Activated CD4-positive, alpha-beta T cell treated with anti-CD3 and anti-CD28 coated beads for 48 hours (primary cell): ENCODE data around the gene EML4.
"Not testable (repeated sequence)": the region's sequence is repeated elsewhere in the genome, so short reads cannot be mapped to it uniquely, and the experiment has no call there.

Experiments
- DNase-seq: peaks from one replicate; pipeline ENCODE4 v3.0.0-alpha.2; 2020

Gene EML4

DNA sequence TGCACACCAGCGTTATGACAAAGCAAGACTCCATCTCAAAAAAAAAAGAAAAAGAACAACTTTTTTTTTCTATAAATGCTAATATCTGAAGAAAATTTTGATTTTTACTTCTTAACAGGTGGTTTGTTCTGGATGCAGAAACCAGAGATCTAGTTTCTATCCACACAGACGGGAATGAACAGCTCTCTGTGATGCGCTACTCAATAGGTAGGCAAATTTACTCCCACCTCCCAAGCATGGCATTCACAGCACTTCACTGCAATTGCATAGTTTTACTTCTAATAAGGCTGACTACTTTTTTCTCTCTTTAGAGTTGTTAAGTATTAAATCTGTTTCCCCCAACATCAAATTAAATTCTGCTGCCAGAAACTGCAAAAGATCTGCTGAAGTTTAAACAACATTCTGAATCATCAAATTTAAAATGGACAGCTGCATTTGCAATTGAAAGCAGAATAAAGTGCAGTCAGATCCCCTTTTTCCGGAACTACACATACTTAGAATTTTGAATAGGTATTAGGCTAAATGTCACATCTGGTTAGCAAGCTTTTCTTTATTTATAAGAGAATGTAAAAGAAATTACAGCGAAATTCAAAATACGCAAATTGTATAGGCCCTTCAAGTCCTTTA lies 146.8 kb downstream of the EML4 start:
- no peak for DNase-seq

DNA sequence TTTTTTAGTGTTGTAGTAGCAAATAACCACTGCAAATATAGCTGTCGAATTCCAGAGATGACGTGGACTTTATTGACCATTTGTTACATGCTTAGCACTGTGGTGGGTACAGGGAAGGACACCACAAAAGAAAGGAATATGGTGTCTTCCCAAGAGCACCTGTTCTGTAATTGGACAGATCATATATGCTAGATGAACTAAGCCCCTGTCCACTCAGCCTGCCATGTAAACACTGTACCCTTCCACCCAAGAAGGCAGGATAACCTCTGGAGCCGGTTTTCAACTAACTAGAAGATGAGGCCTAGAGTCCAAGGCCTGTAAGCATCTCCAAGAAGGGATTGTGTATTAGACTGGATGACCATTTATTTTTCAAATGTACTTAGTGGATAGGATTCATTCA lies 147.8 kb downstream of the EML4 start:
- no peak for DNase-seq

DNA sequence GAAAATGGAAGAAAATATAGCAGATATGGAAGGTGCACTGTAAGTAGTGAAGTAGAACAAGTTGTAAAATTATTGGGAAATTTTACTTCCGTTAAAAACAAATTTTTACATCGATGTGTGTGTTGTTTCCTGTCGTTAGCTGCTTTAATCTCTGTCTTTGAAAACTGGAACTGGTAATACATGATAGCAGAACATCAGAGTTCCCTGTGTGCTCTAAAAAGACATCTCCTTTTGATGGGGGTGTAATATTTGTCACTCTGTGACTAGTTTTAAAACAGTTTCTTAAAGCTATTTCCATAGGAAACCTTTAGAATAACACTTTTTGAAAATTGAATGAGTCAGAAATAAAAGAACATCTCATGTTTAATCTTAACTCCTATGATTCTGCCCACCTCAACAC lies 148.3 kb downstream of the EML4 start:
- DNase-seq, result no peak

DNA sequence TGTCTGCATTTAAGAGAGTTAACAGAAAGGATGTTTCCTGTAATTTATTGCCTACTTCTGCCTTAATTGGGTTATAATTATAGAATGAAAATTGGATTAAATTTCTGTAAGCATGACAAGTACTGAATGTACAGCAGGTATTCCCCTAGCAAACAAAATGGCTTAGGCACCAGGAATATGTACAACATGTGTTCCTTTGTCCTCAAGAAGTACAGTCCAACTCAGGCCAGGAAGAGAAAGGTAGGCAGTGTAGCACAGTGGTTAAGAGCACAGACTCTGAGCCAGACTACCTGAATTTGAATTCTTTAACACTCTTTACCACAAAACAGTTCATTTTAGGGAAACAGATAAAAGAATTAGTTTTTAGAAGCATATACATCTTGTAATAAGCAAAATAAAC lies 148.8 kb downstream of the EML4 start:
- no peak for DNase-seq

DNA sequence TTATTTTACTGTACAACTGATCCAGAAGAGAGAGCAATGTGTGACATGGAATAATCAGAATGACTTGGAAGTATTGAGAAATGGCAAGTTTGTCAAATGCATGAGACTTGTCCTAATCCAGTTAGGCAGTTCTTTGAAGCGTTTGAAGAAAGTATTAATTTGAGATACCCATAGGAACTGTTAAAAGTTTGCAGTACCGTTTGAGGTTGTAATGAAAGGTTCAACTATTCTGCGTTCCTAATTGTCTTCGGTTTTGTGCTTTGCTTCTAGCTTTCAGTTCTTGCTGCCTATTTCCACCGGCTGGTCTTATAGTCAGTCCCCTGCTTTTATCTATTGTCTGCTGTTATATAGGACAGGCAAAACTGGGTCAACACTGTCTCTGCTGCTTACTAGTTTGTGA lies 150.1 kb downstream of the EML4 start:
- DNase-seq, result no peak

DNA sequence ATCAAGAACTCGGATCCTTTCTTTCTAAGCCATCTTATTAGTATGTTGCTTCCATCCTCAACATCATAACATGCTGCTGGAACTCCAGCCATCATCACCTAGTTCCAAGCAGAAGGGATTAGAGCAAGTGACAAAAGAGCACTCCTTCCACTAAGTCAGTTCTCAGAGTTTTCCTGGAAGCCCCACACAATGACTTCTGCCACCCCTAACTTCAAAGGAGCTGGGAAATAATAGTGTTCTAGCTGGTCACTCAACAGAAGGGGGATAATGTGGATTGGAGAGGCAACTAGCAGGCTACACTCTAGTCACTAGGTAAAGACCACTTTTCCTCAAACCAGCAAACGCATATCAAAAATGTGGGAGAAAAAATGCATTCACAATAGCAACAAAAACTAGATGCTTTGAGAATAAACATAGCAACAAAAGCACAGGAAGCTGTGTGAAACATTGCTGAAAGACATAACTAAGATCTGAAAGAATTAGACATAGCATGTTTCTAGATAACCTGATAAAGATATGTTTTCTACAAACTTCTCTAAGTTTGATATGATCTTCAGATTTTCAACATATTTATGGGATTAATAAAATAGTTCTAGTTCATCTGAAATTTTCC lies 152.4 kb downstream of the EML4 start:
- DNase-seq, result no peak

DNA sequence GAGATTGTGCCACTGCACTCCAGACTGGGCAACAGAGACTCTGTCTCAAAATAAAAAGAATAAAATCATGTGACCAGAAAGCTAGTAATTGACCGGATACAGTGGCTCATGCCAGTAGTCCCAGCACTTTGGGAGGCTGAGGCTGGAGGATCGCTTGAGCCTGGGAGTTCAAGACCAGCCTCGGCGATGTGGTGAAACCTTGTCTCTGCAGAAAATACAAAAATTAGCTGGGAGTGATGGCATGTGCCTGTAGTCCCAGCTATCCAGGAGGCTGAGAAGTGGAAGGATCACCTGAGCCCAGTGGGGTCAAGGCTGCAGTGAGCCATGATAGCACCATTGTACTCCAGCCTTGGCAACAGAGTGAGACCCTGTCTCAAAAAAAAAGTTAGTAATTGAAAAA lies 155.1 kb downstream of the EML4 start:
- no peak for DNase-seq

DNA sequence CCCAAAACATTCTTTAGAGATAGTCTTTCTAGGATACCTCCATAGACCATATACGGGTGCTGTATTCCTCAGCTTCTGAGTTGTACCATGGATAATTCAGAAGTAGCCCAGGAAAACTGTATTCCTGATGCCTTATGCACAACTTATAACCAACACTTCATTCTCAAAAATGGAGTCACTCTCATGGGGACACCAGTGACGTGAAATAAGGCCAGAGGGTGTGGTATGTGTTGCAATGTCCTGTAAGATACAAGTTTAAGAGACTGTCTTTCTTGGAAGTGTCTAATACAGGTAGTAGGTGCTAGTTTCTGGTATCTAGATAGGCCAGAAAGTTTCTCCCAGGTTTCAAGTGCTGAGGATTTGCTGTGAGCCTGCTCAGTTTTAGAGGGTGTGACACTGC lies 155.8 kb downstream of the EML4 start:
- DNase-seq, result no peak

DNA sequence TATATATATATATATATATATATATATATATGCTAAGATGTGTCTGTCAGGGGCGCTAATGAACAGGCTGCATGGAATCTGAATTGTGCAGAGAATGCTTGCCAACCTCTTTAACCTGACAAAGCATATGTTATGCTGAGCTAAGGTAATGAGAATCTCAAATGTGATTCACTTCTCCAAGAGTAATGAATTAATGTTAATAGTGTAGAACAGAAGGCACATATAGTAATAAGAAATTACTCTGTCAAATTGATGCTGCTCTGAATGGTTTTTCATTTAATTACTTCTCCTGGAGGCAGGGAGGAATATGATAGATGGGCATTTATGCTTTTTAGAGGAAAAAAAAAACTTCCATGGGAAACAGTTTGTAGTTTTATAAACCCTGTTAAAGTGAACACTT lies 156.5 kb downstream of the EML4 start:
- no peak for DNase-seq

DNA sequence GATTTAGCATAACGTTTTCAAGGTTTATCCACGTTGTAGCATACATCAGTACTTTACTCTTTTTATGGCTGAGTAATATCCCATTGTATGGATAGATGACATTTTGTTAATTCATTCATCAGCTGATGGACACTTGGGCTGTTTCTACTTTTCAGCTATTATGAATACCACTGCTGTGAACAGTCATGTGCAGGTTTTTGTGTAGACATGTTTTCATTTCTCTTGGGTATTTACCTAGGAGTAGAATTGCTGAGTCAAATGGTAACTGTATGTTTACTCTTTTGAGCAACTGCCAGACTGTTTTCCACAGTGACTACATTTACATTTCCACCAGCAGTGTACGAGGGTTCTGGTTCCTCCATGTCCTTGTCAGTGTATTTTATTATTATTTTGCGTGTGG lies 158.0 kb downstream of the EML4 start:
- DNase-seq, result no peak

DNA sequence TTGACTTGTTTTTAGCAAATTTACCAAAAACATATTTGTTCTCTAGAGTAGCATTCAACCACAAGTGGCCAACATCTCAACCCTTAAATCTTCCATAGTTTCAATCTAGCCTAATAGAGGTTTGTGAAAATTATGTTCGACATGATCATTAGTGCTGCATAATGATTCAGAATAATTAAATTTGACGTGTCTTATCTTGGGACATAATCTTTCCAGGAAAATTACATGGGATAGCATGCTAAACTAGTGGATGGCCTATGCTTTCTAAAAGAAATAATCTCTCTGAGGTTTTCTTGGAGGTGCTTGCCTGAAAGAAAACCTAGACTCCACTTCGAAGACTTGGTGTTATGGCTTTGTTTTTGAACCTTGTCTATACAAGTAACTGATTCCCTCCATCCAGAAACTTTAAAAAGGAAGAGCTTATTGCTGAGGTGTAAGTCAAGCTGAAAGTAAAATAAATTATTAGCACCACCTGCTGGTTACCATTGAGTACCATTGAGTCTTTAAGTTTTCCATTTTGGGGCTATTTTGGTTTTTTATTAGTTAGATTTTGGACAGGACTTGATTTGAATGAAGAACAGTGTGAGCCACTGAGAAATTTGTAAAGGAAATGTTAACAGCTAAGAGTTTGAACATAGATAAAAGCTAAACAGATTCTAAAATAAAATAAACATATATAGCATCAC lies 159.1 kb downstream of the EML4 start:
- no peak for DNase-seq

DNA sequence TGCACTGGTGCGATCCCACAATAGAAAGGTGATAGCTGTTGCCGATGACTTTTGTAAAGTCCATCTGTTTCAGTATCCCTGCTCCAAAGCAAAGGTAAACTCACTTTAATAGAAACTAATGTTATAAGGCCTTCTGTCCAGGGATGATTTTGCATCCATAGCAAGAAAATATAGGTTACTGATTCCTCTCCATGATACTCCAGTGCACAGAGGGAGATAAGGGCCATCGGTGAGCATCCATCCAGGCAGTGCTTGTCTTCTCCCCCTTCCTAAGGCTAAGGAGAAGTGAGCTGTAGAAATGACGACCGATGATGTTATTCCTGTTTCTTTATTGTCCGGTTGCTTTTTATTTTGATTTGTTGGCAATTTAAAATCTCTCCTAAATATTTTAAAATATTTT lies 159.8 kb downstream of the EML4 start:
- DNase-seq, result no peak

DNA sequence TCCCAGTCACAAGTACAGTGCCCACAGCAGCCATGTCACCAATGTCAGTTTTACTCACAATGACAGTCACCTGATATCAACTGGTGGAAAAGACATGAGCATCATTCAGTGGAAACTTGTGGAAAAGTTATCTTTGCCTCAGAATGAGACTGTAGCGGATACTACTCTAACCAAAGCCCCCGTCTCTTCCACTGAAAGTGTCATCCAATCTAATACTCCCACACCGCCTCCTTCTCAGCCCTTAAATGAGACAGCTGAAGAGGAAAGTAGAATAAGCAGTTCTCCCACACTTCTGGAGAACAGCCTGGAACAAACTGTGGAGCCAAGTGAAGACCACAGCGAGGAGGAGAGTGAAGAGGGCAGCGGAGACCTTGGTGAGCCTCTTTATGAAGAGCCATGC lies 160.6 kb downstream of the EML4 start:
- no peak for DNase-seq

DNA sequence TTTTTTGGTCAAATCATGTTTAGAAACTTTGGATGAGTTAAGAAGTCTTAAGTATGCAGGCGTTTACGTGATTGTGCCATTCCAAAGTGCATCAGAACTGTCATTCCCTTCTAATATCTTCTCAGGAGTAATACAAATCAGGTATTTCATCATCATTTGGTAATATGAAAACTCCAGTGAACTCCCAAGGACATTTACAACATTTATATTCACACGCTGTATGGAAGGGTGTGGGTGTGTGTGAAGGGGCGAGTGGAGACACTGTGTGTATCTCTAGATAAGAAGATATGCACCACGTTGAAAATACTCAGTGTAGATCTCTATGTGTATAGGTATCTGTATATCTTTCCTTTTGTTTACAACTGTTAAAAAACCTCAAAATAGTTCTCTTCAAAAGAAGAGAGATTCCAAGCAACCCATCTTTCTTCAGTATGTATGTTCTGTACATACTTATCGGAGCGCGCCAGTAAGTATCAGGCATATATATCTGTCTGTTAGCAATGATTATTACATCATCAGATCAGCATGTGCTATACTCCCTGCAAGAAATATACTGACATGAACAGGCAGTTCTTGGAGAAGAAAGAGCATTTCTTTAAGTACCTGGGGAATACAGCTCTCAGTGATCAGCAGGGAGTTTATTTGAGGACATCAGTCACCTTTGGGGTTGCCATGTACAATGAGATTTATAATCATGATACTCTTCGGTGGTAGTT lies 162.6 kb downstream of the EML4 start:
- DNase-seq, result no peak

DNA sequence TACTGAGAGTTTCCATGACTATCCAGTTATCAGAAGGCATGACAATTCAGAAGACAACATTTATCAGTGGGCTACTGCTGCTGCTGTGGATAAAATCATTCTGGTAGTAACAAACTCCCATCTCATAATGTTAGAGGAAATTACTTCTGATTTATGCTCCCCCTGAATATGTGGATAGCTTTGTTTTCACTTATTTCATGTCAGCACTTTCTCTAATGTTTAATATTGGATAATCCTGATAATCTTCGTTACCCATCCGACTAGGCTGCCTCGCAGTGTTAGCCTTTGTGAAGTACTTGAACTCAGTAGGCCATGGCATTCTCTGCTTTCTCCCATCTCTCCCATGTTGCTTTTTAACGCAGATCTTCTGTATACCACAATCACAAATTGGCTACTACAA lies 163.4 kb downstream of the EML4 start:
- DNase-seq, result no peak

DNA sequence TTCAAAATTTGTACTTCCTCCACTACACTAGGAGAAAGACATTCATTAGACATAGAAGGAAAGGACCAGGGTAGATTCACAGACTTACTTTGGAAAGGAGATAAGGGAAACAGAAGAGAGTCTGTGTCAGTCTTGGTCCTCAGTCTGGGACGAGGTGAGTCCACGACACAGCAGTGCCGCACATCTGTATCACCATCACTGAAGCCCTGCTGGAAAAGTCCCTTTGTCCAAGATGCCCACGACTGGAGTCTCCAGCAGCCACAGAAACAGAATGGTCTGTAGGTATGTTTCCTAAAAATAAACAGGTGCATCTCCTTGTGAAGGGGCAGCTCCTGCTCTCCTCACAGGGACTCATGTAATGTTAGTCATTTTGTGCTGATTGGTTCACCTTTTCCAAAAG lies 164.4 kb downstream of the EML4 start:
- no peak for DNase-seq

DNA sequence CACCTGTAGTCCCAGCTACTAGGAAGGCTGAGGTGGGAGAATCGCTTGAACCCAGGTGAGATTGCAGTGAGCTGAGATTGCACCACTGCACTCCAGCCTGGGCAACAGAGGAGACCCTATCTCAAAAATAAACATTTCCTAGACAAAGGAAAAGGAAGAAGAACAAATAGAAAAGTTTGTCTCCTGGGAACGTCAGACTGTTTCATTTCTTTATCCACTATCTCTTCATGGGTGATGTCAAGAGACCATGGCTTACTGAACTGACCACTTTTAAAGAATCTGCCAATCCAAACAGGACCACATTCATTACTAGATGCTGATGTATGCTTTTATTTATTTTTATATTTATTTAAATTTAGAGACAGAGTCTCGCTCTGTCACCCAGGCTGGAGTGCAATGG lies 165.1 kb downstream of the EML4 start:
- no peak for DNase-seq

DNA sequence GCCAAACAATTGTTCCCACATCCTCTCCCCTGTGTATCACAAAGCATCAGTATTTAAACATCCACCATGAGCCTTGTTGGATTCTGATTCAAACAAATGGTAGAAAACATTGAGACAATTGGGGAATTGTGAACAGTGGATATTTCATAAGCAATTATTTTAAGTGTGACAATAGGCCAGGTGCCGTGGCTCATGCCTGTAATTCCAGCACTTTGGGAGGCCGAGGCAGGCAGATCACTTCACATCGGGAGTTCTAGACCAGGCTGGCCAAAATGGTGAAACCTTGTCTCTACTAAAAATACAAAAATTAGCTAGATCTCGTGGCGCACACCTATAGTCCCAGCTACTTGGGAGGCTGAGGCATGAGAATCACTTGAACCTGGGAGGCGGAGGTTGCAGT lies 165.7 kb downstream of the EML4 start:
- not testable (repeated sequence) for DNase-seq

DNA sequence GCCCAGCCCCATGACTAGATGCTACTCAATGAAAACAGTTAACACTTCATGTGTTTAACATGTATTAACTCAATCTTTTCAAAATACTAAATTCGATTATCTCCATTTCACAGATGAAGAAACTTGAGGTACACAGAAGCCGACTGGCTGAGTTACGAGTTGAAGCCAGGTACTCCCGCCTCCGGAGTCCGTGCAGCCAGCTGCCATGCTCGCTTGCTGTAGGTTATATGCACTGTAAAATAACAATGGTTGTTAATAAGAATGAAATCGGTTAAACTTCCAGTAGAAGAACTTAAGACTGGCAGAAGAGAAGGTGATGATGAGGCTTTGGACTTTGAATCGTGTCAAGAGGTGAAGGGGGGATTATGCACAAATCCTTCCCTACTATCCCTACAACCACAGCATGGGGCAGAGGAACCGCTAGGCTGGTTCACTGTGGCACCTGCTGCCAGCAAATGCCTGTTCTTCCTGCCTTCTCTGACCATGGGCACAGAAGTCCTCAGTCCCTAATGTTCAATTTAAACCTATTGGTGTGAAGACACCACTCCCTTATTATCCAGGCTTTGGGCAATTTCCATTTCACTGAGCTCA lies 166.5 kb downstream of the EML4 start:
- DNase-seq, result no peak

DNA sequence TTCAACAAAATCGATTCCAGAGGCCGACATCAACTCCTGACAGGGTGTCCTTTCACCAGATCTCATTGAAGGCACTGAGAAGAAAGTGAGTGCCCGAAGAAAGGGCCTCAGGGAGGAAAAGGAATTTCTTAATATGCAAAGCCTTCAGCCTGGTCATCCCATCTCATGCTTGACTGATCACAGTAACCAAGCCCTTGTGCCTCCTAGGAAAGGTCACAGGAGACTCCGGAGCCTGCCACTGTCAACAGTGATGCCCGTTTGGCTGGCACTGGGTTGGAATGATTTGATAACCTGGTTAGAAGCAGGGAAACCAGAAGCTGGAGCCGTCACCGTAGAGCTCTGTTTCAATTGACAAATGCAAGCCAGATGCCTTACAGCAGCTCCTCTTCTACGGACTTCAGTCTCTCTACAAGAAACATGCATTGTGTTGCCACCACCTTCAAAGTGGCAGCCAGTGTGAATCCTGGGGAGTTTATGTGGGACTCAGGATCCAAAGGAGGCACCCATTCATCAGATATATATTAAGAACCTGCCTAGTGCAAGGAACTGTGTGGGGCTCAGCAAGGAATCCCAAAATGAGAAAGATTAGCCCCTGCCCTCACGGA lies 167.3 kb downstream of the EML4 start:
- DNase-seq, result no peak

DNA sequence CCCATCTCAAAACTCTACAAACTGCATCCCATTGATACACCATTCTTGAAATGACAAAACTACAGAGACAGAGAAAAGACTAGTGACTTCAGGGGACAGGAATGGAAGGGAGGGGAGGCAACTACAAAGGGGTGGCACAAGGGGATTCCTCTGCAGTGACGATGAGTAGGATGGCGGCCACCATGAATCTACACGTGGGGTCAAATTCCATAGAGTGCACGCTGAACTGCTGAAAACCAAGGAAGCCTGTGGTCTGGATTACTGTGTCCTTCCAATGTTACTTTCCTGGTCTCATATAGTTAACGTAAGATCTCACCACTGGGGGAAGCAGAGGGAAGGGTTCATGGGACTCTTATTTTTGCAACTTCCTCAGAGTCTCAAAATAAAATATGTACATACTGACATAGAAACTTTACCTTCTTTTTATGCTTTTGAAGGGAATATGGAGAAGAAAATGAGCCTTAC lies 168.2 kb downstream of the EML4 start:
- no peak for DNase-seq

DNA sequence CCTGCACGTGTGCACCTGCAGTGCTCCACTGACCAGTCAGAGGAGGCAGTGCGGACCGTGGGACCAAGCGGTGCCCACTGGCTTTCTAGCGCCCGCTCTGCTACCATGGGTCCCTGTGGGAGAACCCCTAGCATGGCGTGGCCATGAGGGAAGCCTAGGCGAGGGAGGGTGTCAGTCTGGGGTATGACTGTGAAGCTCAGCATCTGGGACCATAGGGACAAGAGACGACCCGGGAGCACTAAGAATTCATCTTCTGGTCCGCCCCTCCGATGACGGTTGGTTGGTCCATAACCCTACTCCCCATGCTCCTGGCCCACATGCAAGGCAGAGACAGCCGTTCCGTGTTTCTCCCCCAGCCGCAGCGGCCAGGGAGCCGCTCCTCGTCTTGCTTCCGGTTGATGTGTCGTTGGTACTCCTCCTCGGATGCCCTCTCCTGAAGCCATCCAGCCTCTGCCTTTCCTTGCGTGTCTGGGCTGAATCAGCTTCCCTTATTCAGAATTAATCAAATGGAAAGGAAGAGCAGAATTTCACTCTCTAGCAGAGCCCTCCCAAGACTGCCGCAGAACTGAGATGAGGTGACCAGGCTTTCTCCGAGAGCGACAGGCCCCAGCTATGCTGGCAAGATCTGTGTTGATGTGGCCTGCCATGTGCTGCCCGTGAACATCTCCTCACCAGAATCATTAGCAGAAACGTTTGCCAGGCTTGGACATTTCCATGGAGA lies 168.9 kb downstream of the EML4 start:
- DNase-seq, result no peak
